ENCODE results near the gene NOC4L. TPM values are rescaled to one million over a fixed set of nuclear protein-coding genes. Genes with fewer than 3 reads are reported as not detected.

Gene NOC4L
- total RNA-seq, 1 donor from 2014 or later: 3.5 TPM

DNA sequence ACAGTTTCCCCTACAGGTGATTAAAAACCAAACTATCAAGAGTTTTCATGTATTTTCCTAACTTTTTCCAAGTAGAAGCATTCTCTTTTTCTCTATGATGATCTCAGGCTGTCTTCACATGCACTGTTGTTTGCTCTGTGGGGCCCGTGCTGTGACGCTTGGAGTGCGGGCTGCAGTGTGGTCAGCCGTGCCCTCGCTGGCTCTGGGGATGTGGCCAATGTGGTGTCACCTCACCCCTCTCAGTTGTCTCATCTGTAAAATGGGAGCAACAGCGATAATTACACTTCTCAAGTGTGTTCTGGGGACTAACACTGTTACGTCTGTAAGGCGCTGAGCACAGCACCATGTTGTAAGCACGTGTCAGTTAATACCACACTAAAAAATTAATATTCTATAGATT, 28.8 kb upstream of the NOC4L start:
- H3K4me3 ChIP-seq: no peak overlapping the region
- TF ChIP-seq EZH2 (IDR thresholded peaks at IDR 0.05): no peak
- TF ChIP-seq EZH2phosphoT487 (IDR thresholded peaks at IDR 0.05): no peak
- no peak for TF ChIP-seq CTCF (IDR thresholded peaks at IDR 0.05)
- no peak overlapping the region for H3K9ac ChIP-seq
- no peak overlapping the region for H3K27ac ChIP-seq
- peaks cover 2% of the 10 kb centered on the region for H3K36me3 Mint-ChIP-seq
- no peaks in the 10 kb centered on the region for H3K4me1 Mint-ChIP-seq
- H3K4me1 ChIP-seq: no peaks in the 10 kb centered on the region
- H4K20me1 ChIP-seq (ENCODE audit: low read depth): no peaks in the 10 kb centered on the region
- H3K27me3 ChIP-seq: no peaks in the 10 kb centered on the region
- no peaks in the 10 kb centered on the region for H3K9me3 Mint-ChIP-seq
- DNase-seq (ENCODE audit: low spot score): no peak
- H3K79me2 ChIP-seq (ENCODE audit: low read depth): no peaks in the 10 kb centered on the region
- no peaks in the 10 kb centered on the region for H3K27me3 Mint-ChIP-seq (ENCODE audit: insufficient read depth, low read depth)
- no peak overlapping the region for H3K27ac Mint-ChIP-seq
- H3K36me3 ChIP-seq: no peaks in the 10 kb centered on the region
- H2AFZ ChIP-seq (replicated peaks): no peak overlapping the region
- no peak overlapping the region for H3K4me2 ChIP-seq
- no peaks in the 10 kb centered on the region for H3F3A ChIP-seq (ENCODE audit: low read depth)
- H3K4me3 Mint-ChIP-seq: no peak overlapping the region
- H3K9me3 ChIP-seq (ENCODE audit: low read depth): no peaks in the 10 kb centered on the region

GRCh38 chr12:132116709-132117557, 27.3 kb upstream of the NOC4L start:
- Histone ChIP-seq H3F3A (ENCODE audit: low read depth) (no peaks in the 10 kb centered on the region), H3K4me1 (no peaks in the 10 kb centered on the region), H3K36me3 (no peaks in the 10 kb centered on the region), H3K9me3 (ENCODE audit: low read depth) (no peaks in the 10 kb centered on the region), H2AFZ (replicated peaks) (no peak overlapping the region), H3K4me2 (no peak overlapping the region), H3K27me3 (no peaks in the 10 kb centered on the region), H3K27ac (no peak overlapping the region), H4K20me1 (ENCODE audit: low read depth) (no peaks in the 10 kb centered on the region), H3K9ac (no peak overlapping the region), H3K79me2 (ENCODE audit: low read depth) (no peaks in the 10 kb centered on the region), H3K4me3 (no peak overlapping the region)
- no peak for TF ChIP-seq CTCF (IDR thresholded peaks at IDR 0.05)
- TF ChIP-seq EZH2phosphoT487 (IDR thresholded peaks at IDR 0.05): no peak
- TF ChIP-seq EZH2 (IDR thresholded peaks at IDR 0.05): no peak
- no peak for DNase-seq (ENCODE audit: low spot score)
- H3K9me3 Mint-ChIP-seq: no peaks in the 10 kb centered on the region
- H3K27me3 Mint-ChIP-seq (ENCODE audit: insufficient read depth, low read depth): no peaks in the 10 kb centered on the region
- peaks cover 2% of the 10 kb centered on the region for H3K36me3 Mint-ChIP-seq
- H3K4me3 Mint-ChIP-seq: no peak overlapping the region
- no peaks in the 10 kb centered on the region for H3K4me1 Mint-ChIP-seq
- H3K27ac Mint-ChIP-seq: no peak overlapping the region

GRCh38 chr12:132117558-132117875, 26.7 kb upstream of the NOC4L start:
- no peaks in the 10 kb centered on the region for H3K4me1 ChIP-seq
- Mint-ChIP-seq H3K4me1 (no peaks in the 10 kb centered on the region), H3K36me3 (peaks cover 2% of the 10 kb centered on the region), H3K27ac (no peak overlapping the region), H3K27me3 (ENCODE audit: insufficient read depth, low read depth) (no peaks in the 10 kb centered on the region), H3K4me3 (no peak overlapping the region), H3K9me3 (no peaks in the 10 kb centered on the region)
- H3K4me2 ChIP-seq: no peak overlapping the region
- H3K4me3 ChIP-seq: no peak overlapping the region
- H4K20me1 ChIP-seq (ENCODE audit: low read depth): no peaks in the 10 kb centered on the region
- no peaks in the 10 kb centered on the region for H3K27me3 ChIP-seq
- no peaks in the 10 kb centered on the region for H3K79me2 ChIP-seq (ENCODE audit: low read depth)
- no peak overlapping the region for H2AFZ ChIP-seq (replicated peaks)
- H3K27ac ChIP-seq: no peak overlapping the region
- no peak for DNase-seq (ENCODE audit: low spot score)
- TF ChIP-seq EZH2 (IDR thresholded peaks at IDR 0.05) (no peak), EZH2phosphoT487 (IDR thresholded peaks at IDR 0.05) (no peak), CTCF (IDR thresholded peaks at IDR 0.05) (no peak)
- no peak overlapping the region for H3K9ac ChIP-seq
- no peaks in the 10 kb centered on the region for H3K36me3 ChIP-seq
- no peaks in the 10 kb centered on the region for H3K9me3 ChIP-seq (ENCODE audit: low read depth)
- H3F3A ChIP-seq (ENCODE audit: low read depth): no peaks in the 10 kb centered on the region

Measured in neural progenitor cell (in vitro differentiated cells).